Endothelial cell (in vitro differentiated cells): Measurements from ENCODE around the gene FANCL. TPM values are rescaled to one million over a fixed set of nuclear protein-coding genes. Genes with fewer than 3 reads are reported as not detected.
"Not testable (repeated sequence)": the region's sequence is repeated elsewhere in the genome, so short reads cannot be mapped to it uniquely, and the experiment has no call there.

Source experiments
- DNase-seq: peaks from one replicate; pipeline ENCODE4 v3.0.0; 2021; ENCODE audit warnings: low spot score
- H3K27ac Mint-ChIP-seq: one replicate; pipeline ENCODE4 v1.8.0; 2021; ENCODE audit warnings: mixed read lengths, inconsistent platforms; ENCODE audit not compliant: unreplicated experiment
- H3K27me3 Mint-ChIP-seq: one replicate; pipeline ENCODE4 v1.8.0; 2021; ENCODE audit warnings: mild to moderate bottlenecking, moderate library complexity, mixed read lengths, inconsistent platforms; ENCODE audit not compliant: unreplicated experiment
- H3K36me3 Mint-ChIP-seq: one replicate; pipeline ENCODE4 v1.8.0; 2021; ENCODE audit warnings: mild to moderate bottlenecking, low read depth, mixed read lengths, inconsistent platforms; ENCODE audit not compliant: unreplicated experiment
- H3K4me1 Mint-ChIP-seq: one replicate; pipeline ENCODE4 v1.8.0; 2021; ENCODE audit warnings: mild to moderate bottlenecking, mixed read lengths, inconsistent platforms; ENCODE audit not compliant: unreplicated experiment
- H3K4me3 Mint-ChIP-seq: one replicate; pipeline ENCODE4 v1.8.0; 2021; ENCODE audit warnings: mild to moderate bottlenecking, mixed read lengths, inconsistent platforms; ENCODE audit not compliant: unreplicated experiment
- H3K9me3 Mint-ChIP-seq: one replicate; pipeline ENCODE4 v1.8.0; 2021; ENCODE audit warnings: mixed read lengths, inconsistent platforms; ENCODE audit not compliant: unreplicated experiment
- CTCF ChIP-seq: fragments of 200-600 bp; sonication (generic); IDR thresholded peaks from one replicate; pipeline ENCODE4 v1.5.0; 2021; ENCODE audit warnings: antibody characterized with exemption; ENCODE audit not compliant: unreplicated experiment
- total RNA-seq: library from RNA; stranded (reverse); fragmentation: NEBNext Ultra II Directional; extraction: Animal tissue kit (Norgen Biotek cat#: 25700); gene quantifications from one replicate; pipeline ENCODE4 v1.2.1, GENCODE V29; 2021; ENCODE audit not compliant: unreplicated experiment

FANCL gene
- total RNA-seq, 1 donor from 2014 or later = 20.0 TPM

- DNase-seq = no peak
- no peak overlapping the region for H3K27ac Mint-ChIP-seq
- H3K4me1 Mint-ChIP-seq = no peaks in the 10 kb centered on the region
- H3K4me3 Mint-ChIP-seq = no peak overlapping the region
- H3K9me3 Mint-ChIP-seq = no peaks in the 10 kb centered on the region
- no peak for TF ChIP-seq CTCF
- no peaks in the 10 kb centered on the region for H3K27me3 Mint-ChIP-seq
- no peaks in the 10 kb centered on the region for H3K36me3 Mint-ChIP-seq
Measured at GRCh38 chr2:58195662-58196061, 45.5 kb downstream of the FANCL start.

- no peak overlapping the region for H3K4me3 Mint-ChIP-seq
- H3K9me3 Mint-ChIP-seq = no peaks in the 10 kb centered on the region
- no peak for TF ChIP-seq CTCF
- no peaks in the 10 kb centered on the region for H3K27me3 Mint-ChIP-seq
- H3K4me1 Mint-ChIP-seq = no peaks in the 10 kb centered on the region
- no peak overlapping the region for H3K27ac Mint-ChIP-seq
- H3K36me3 Mint-ChIP-seq = no peaks in the 10 kb centered on the region
- DNase-seq = no peak
Measured at GRCh38 chr2:58194458-58194857, 46.7 kb downstream of the FANCL start.

GRCh38 chr2:58187022-58187421 is 54.1 kb downstream of the FANCL start:
- H3K4me1 Mint-ChIP-seq, H3K36me3 Mint-ChIP-seq, DNase-seq, H3K4me3 Mint-ChIP-seq, H3K9me3 Mint-ChIP-seq, H3K27ac Mint-ChIP-seq, H3K27me3 Mint-ChIP-seq: not testable (repeated sequence)

GRCh38 chr2:58186501-58186900 is 54.6 kb downstream of the FANCL start:
- H3K4me3 Mint-ChIP-seq = no peak overlapping the region
- no peaks in the 10 kb centered on the region for H3K27me3 Mint-ChIP-seq
- H3K36me3 Mint-ChIP-seq = peaks cover 3% of the 10 kb centered on the region
- H3K4me1 Mint-ChIP-seq = no peaks in the 10 kb centered on the region
- H3K27ac Mint-ChIP-seq = no peak overlapping the region
- no peaks in the 10 kb centered on the region for H3K9me3 Mint-ChIP-seq
- TF ChIP-seq CTCF = no peak
- DNase-seq = no peak

- H3K27ac Mint-ChIP-seq = no peak overlapping the region
- no peak overlapping the region for H3K4me3 Mint-ChIP-seq
- no peaks in the 10 kb centered on the region for H3K36me3 Mint-ChIP-seq
- no peak for TF ChIP-seq CTCF
- no peak for DNase-seq
- H3K27me3 Mint-ChIP-seq = no peaks in the 10 kb centered on the region
- H3K9me3 Mint-ChIP-seq = no peaks in the 10 kb centered on the region
- no peaks in the 10 kb centered on the region for H3K4me1 Mint-ChIP-seq
Measured at GRCh38 chr2:58182527-58182926, 58.6 kb downstream of the FANCL start.

GRCh38 chr2:58180635-58181034 is 60.5 kb downstream of the FANCL start:
- Mint-ChIP-seq H3K4me1 (no peaks in the 10 kb centered on the region), H3K9me3 (no peaks in the 10 kb centered on the region), H3K36me3 (no peaks in the 10 kb centered on the region), H3K4me3 (no peak overlapping the region), H3K27me3 (no peaks in the 10 kb centered on the region), H3K27ac (no peak overlapping the region)
- DNase-seq = no peak
- no peak for TF ChIP-seq CTCF

GRCh38 chr2:58180175-58180574 is 61.0 kb downstream of the FANCL start:
- H3K9me3 Mint-ChIP-seq, H3K27ac Mint-ChIP-seq, DNase-seq, H3K4me3 Mint-ChIP-seq, H3K36me3 Mint-ChIP-seq, H3K4me1 Mint-ChIP-seq, H3K27me3 Mint-ChIP-seq: not testable (repeated sequence)

- not testable (repeated sequence) for H3K36me3 Mint-ChIP-seq, H3K27me3 Mint-ChIP-seq, H3K4me3 Mint-ChIP-seq, DNase-seq, H3K4me1 Mint-ChIP-seq, H3K9me3 Mint-ChIP-seq, H3K27ac Mint-ChIP-seq
Measured at GRCh38 chr2:58177187-58177586, 63.9 kb downstream of the FANCL start.
